SH-SY5Y (cell line): ENCODE results near the gene ANGPTL1.

Source experiments
- GATA2 ChIP-seq: IDR thresholded peaks from 2 replicates; pipeline ENCODE4 v1.6.1; 2011; ENCODE audit warnings: mild to moderate bottlenecking, low read depth, low read length
- GATA3 ChIP-seq: IDR thresholded peaks from 2 replicates; pipeline ENCODE4 v1.6.1; 2011; ENCODE audit warnings: low read depth, mild to moderate bottlenecking, low read length, moderate library complexity

- TF ChIP-seq GATA3: no peak
- no peak for TF ChIP-seq GATA2
Observed at GRCh38 chr1:178898401-178898800, 27.5 kb upstream of the ANGPTL1 start.
